ENCODE results near the gene TRMT112.

- no peak for TF ChIP-seq CTCF (IDR thresholded peaks at IDR 0.05; ENCODE audit: poor library complexity, severe bottlenecking)
- TF ChIP-seq POLR2AphosphoS5 (IDR thresholded peaks at IDR 0.05), result no peak
- no peak for TF ChIP-seq EP300 (conservative IDR thresholded peaks at IDR 0.05; ENCODE audit: poor library complexity, severe bottlenecking)
- TF ChIP-seq EZH2 (IDR thresholded peaks at IDR 0.05; ENCODE audit: borderline replicate concordance, insufficient read depth, low read length, poor library complexity, severe bottlenecking), result no peak
- TF ChIP-seq, protein P1, sequence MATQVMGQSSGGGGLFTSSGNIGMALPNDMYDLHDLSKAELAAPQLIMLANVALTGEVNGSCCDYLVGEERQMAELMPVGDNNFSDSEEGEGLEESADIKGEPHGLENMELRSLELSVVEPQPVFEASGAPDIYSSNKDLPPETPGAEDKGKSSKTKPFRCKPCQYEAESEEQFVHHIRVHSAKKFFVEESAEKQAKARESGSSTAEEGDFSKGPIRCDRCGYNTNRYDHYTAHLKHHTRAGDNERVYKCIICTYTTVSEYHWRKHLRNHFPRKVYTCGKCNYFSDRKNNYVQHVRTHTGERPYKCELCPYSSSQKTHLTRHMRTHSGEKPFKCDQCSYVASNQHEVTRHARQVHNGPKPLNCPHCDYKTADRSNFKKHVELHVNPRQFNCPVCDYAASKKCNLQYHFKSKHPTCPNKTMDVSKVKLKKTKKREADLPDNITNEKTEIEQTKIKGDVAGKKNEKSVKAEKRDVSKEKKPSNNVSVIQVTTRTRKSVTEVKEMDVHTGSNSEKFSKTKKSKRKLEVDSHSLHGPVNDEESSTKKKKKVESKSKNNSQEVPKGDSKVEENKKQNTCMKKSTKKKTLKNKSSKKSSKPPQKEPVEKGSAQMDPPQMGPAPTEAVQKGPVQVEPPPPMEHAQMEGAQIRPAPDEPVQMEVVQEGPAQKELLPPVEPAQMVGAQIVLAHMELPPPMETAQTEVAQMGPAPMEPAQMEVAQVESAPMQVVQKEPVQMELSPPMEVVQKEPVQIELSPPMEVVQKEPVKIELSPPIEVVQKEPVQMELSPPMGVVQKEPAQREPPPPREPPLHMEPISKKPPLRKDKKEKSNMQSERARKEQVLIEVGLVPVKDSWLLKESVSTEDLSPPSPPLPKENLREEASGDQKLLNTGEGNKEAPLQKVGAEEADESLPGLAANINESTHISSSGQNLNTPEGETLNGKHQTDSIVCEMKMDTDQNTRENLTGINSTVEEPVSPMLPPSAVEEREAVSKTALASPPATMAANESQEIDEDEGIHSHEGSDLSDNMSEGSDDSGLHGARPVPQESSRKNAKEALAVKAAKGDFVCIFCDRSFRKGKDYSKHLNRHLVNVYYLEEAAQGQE (IDR thresholded peaks at IDR 0.05; ENCODE audit: borderline replicate concordance), result no peak
- no peak for TF ChIP-seq TAF1 (IDR thresholded peaks at IDR 0.05; ENCODE audit: low read depth)
- no peak for TF ChIP-seq RAD21 (conservative IDR thresholded peaks at IDR 0.05)
Observed at GRCh38 chr11:64278576-64279190, 38.7 kb downstream of the TRMT112 start.
